Fibroblast of skin of left biceps (primary cell): ENCODE data around the gene NLRP9.
A peak's percentile ranks its signal among the peaks of the same experiment; 100 is the strongest.

Experiments used
- DNase-seq, 2 experiments: peaks; one replicate each; pipeline ENCODE4 v3.0.0-alpha.2; 2013; ENCODE audit warnings: low read depth in 2 of 2

Gene NLRP9

DNA sequence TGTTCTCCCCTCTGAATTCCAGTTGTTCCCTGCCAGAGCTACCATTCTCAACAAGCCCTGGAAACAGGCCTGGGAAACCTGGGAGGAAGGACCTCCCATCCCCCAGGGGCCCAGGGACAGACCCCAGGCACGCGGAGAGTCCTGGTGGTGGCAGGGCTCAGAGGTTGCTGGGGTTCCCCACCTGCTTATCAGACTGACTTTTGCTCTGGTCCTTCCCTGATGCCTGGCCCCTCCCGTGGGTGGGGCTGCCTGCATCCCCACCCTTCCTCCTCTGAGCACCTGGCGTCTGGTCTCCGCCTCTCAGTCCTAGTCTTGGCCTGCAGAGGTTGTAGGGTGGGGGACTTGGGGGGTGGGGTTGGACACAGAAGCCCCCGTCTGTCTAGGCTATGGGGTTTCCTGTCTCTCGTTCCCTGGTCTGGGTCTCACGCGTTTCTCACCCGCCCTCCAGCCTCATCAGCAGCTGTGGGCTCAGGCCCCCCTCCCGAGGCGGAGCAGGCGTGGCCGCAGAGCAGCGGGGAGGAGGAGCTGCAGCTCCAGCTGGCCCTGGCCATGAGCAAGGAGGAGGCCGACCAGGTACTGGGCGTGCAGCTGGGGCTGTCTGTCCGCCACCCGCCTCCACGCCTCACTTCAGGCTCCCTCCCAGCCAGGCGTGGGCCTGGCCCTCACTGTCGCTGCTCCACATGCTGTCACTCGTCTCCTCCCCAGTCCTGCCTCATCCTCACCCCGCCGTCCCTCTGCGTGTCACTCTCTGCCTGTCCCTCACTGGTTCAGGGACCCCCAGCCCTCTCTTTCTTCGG, 49.6 kb downstream of the NLRP9 start:
- DNase-seq, result no peak

DNA sequence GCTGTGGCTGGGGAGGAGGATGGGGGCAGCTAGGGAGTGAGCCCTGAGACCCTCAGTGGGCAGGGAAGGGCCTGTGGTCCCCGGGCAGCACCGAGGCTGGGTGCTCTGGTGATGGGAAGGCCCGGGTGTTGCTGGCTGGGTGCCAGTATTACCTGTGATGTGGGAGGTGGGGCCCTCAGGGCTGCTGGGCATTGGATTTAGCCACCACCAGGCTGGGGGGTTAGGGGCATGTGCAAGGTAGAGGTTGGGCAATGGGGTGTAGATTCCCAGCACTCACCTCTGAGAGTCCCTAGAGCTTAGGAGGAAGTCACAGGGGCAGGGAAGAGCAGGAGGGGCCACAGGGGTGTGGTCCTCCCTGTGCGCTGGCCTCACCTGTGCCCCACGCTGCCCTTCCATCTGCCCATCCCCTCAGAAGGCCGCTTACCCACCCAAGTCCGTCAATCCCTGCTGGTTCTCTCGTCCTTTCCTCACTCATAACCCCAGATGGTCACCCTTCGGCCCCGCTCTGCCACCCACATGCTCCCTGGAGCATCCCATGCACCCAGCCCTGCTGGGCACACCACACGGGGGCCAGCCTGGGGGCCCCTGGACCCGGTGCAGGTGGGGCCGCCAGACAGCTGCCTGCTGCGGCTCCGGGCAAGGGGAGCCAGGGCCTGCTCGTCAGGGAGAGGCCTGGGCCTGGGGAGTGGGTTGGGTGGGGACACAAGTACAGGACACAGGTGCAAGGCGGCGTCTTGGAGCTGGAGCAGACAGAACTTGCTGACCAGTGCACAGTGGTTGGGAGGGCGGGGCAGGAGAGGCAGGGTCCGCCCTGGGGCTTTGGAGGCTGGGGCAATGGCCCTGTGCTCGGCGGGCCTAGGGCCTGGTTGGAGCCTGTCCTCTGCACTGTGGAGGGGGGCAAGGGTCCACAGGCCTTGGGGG, 50.7 kb downstream of the NLRP9 start:
- DNase-seq, result no peak

DNA sequence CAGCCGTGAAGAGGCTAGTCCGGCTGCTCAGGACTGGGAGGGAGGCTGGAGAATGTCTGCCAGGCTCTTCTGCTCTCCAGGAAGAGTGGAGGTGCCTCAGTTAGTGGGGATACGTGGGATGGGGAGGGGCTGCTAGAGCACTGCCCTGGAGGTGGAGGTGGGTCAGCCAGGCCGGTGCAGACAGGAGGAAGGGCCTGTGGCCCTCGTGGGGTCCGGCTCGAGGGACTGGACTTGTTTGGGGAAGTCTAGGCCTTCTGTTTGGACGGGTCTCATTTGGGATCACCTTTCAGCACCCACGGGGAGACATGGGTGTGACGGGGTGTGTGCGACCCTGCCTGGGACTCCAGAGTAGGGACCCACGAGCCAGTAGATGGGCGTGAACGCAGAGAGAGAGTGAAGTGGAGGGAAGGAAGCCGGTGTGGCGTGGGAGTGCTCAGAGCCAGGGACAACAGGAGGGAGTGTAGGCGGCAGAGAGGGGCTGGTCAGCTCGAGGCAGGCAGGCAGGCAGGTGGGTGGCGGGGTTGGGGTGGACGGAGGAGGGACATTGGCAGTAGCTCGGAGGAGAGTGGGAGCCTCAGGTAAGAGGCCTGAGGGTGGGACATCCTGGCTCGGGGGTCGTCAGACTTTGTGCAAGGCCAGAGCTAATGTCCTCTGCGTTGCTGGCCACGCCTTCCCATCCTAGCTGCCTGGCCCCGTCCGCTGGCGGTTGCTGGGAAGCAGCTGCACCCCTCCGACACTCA, 51.7 kb downstream of the NLRP9 start:
- DNase-seq, result no peak

DNA sequence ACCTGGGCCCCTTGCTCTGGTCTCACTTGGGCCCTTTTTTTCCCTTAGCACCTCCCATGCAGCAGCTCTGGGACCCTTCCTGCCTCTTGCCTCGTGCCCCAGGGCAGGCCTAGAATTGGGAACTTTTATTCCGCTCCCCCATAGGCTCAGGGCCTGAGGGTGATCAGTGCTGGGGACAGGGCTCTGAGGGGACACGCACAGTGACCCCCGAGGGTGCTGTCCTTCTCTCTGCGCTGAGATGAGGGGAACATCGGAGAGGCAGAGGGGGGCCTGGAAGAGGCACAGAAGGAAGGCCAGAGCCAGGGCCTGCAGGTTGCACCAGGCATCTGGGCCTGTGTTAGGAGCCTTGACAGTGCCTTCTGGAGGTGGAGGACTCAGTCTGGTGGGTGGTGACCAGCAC, 52.4 kb downstream of the NLRP9 start:
- DNase-seq, result no peak

DNA sequence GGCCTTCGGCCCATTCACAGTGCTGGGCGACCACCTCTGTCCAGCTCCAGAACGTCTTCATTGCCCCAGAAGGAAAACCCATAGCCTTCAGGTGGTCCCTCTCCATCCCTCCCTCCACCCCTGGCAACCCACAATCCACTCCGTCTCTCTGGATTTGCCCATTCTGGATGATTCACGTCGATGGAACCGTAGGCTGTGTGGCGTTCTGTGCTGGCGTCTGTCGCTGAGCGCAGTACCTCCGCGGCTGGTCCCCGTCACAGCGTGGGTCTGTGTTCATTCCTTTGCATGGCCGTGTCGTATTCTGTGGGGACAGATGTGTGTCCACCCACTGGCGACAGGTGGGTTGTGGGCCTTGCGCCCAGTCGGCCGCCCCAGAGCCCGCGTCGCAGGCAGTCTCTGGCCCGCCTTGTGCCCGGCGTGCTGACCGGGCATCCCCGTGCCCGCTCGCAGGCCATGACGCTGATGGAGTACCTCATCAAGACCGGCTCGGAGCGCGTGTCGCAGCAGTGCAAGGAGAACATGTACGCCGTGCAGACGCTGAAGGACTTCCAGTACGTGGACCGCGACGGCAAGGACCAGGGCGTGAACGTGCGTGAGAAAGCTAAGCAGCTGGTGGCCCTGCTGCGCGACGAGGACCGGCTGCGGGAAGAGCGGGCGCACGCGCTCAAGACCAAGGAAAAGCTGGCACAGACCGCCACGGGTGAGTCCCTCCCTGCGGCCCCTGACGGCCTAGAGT, 53.1 kb downstream of the NLRP9 start:
- DNase-seq, result no peak

DNA sequence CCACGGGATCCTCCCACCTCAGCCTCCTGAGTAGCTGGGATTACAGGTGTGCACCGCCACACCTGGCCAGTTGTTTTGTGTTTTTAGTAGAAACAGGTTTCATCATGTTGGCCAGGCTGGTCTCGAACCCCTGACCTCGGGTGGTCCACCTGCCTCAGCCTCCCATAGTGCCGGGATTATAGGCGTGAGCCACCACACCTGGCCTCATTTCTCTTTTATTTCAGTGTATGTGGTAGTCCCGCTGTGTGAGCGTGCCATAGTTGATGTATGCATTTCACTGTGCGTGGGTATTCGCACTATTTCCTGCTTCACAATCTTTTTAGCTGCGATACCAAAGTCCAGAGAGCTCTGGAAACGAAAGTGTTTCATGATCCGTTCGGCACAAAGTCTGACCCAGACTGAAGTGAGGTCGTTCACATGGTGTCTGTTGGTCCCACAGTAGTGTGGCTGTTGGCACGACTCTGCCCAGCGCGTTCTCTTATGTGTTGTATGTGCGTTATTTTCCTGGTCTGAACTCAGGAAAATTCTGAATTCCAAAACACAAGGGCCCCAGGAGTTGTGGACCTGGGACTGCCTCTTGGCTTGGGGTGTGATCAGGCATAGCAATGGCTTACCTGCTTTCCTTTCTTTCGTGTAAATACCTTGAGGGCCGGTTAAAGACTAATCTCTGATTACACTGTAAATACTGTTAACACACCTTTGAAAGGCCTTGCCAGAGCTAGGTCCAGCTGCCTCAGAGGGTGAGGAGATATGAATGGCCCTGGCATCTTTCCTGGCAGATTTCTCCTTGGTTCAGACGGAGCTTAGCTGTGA, 54.5 kb downstream of the NLRP9 start:
- DNase-seq, result no peak

DNA sequence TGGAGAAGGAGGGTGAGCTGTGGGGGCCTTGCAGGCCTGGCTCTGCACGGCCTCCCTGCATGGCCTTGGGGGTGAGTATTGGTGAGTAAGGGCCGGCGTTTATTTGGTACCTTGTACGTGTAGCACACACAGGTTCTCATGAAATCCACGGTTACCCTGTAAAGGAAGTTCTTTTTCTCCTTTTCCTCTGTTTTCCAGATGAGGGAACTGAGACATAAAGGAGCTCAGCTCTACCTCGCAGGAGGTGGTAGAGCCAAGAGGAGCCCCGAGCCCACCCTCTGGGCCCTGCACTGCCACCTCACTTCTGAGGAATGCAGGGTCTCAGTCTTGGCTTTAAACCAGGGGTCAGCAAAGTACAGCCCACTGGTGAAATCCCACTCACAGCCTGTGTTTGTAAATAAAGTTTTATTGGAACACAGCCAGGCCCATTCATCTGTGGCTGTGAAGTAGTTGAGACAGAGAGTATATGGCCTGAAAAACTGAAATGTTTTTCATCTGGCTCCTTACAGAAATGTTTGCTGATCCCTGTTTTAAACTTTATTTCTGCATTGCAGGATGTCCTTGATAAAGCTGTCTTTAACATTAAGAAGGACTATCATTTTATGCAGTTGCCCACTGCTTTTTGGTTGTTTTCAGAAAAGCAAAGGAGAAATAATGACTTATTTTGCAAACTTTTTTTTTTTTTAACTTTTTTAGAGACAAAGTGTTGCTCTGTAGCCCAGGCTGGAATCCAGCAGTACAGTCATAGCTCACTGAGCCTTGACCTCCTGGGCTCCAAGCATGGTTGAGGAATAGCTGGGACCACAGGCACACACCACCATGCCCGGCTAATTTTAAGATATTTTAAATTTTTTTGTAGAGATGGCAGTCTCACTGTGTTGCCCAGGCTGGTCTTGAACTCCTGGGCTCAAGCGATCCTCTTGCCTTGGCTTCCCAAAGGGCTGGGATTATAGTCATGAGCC, 56.8 kb downstream of the NLRP9 start:
- DNase-seq, result no peak

DNA sequence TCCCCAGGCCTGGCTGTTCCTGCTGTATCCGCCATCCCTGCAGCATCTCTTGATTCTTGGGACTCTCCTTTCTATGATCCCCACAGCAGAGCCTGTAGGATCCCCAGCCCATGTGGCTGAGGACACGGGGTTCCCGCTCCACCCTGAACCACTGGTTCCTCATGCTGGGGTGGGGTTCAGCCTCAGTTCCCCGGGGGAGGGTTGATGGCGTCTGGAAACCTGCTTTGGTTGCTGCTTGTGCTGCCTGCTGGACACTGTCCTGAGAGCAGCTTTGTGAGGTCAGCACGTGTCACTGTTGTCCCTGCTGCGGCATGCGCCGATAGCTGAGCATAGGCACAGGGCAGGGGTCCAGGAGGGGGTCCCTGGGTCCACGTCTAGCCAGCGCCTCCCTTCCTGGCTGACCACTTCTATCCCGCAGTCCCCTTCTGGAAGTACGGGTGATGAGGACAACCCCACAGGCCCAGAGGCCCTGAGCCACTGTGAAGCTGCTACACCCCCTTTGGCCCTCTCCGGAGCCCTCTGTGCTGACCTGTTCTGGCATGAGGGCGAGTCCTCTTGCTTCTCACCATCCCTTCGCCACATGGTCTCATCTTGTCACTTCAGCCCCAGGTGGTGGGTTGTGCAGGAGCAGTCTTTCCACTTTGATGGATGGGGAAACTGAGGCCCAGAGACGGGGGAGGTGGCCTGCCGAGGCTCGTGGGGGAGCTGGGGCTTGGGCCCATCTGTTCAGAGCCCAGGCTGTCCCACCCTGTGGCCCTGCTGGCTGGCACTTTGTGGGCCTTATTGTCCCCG, 57.7 kb downstream of the NLRP9 start:
- DNase-seq, result no peak

DNA sequence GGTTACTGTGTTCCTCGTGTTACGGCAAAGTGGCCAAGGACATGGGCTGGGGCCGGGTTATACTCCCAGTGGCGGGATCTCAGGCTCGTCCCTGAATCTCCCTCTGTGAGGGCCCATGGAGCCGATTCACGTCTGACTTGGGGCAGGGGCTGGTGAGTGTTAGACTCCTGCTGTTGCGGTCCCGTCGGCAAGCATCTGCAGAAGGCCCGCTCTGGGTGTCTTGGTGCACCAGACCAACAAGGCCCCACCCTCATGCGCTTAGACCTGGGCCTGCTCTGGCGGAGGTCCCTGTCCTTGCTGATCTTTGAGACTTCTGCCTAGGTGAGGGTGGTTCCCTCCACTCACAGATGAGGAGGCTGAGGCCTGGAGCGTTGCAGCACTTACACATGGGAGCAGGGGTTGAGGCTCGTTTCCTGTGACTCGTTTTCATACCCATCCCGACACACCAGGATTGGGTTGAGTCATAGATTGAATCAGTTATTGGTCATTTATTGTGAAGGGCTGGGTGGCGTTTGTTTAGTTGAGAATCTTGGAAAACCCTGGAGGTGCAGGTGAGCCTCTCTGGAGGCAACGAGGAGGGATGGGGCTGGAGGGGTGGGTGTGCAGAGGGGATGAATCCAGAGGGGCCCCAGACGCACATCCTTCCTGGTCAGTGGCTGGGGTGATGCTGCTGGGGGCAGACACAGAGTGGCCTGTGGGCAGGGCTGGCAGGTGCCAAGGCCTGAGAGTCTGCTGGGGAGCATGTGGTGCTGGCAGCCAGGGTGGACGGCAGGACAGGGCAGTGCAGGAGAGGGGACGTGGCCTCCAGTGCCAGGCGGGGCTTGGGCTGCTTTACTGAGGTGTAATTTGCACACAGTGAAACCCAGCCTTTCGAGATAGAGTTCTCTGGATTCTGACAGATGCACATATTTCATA, 58.6 kb downstream of the NLRP9 start:
- DNase-seq, result no peak

DNA sequence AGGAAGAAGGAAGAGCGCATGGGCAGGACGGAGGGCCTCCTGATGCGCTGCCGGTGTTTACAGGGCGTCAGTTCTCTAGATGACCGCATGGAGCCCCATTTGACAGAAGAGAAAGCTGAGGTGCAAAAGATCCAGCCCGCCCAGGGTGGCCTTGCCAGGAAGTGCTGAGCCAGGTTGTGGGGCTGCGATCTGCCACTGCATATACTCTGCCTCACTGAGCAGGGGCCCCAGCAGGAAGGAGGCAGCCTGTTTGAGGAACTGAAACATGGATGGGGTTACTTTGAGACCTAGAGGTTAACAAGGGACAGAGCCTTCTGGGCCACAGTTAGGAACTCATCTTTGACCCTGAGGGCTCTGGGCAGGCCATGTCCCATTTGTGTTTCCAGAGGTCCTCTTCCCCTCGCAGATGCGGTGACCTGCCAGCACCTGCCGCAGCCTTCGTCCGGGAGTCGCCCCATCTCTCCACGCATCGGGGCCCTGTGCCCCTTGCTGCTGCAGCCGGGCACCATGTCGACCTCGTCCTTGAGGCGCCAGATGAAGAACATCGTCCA, 60.0 kb downstream of the NLRP9 start:
- DNase-seq, result no peak

DNA sequence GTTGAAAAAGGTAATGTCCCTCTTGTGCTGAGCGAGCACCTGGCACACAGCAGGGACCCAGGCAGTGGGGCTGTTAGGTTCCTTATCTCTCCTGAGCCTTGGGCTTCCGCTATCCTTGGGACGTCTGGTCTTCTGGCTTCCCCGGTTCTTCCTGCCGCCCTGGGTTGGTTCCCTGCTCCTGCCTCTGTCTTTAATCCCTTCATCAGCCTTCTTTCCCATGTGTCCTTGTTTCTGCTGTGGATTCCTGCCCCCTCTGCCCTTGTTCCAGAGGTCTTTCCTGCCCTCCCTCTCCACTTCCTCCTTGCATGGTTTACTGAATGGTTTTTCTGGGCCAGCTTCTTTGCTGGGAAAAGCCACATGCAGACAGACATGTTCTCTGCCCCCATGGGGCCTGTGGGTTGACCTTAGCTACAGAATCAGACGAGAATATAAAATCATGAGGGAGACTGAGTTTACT, 60.6 kb downstream of the NLRP9 start:
- DNase-seq, result no peak

DNA sequence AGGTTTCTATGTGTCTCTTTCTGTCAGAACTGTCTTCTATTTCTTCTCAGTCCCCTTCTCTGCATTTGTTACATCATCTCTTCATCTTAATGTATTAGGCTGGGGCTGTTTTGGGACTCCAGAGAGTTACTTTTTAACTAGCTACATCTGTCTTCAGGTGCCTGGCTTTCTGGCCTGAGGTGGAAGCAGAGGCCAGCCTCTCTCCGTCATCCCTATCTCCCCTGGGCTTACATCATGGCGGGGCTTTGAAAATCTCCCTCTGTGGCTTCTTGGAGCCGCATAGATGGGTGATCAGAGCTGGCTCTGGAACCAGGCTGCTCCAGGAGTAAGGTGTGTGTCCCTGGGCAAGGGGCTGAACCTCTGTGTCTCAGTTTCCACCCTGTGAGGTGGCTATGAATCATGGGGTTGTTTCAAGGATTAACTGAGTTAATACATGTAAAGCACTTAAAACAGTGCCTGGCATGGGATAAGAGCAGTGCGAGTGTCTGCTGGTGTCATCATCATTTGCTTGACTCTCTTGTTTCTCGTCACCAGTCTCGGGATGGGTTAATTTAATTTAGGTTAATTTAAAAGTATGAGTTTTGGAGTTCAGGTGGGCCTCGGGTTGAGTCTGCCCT, 61.2 kb downstream of the NLRP9 start:
- no peak for DNase-seq

DNA sequence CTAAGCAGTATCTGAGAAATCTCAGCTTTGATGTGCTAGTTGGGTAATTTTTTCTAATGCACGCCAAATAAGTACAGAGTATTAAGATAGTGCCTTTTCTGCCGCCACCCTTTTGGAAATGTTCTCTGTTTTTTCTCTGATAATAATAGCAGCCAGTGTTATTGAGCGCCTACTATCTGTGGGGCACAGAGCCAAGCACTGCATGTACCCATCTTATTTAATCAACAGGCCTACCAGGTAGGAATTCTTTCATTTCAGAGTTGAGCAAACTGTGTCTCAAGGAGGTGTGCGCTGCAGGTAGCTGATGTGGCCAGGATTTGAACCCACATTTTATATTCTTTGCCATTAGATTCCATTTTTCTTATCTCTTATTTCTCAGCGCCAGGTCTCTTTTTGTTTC, 61.8 kb downstream of the NLRP9 start:
- DNase-seq, result no peak

DNA sequence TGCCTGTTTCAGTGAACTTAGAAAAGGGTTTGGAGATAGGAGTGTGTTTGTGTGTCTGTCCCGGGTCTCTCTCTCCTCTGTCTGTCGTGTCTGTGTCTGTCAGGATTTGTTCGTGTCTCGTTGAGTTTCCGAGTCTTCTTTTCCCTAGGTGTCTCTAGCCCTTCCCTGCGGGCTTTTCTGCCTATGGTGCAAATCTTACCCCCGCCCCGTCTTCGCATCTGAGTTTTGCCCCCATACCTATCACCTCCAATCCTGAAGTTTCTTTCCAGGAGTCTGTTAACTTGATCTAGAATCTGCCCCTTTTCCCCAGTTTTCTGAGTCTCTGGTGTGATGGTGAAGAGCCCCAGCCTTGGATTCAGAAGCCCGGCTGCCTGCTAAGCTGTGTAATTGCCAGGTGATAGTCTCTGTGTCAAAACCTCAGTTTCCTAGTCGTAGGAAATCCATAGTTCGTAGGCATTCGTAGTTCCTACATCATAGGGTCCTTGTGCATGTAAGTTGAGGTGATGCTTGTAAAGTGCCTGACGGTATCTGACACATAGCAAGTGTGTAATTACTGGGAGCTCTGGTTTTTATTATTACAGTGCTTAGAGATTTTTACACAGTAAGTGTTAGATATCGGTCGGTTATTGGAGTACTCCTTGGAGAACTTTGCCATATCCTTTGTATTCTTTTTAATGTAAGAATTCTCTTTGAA, 62.4 kb downstream of the NLRP9 start:
- no peak for DNase-seq

DNA sequence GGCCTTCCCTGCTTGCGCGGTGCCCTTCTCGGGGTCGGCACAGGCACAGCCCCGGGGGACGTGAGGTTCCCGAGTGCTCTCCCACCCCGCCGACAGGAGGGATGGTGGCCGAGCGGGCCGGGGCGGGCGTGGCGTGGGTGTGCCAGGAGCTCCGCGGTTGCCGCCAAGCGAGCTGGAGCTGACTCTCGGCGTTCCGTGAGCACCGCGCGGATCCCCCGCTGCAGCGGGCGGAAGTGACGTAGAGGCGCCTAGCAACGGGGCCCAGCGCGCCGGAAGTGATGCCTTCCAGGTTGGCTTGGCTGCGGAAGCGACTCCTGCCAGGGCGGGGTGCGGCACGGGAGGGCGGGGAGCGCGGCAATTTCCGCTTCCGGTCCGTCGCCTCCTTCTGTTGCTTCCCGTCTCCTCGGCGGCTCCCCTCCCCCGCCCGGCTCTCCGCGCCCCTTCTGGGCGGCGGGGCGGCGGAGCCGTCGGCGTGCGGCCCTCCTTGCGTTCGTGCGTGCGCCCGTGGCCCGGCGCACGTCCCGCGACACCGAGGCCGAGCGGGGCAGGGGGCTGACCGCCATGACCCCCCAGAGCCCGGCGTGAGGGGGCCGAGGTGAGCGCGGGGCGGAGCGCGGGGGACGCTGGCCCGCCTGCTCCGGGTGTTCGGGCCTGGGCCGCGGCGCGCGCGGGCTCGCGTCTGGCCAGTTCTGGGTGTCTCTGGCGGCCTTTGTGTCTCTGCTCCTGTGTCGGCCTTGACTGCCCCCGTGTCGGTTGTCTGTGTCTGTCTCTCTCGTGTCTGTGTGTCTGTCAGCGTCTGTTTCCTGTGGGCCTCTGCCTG, 63.2 kb downstream of the NLRP9 start, which contains the start of gene EPN1:
TSS of gene EPN1 (plus strand) at position 386 of the 820 bp plus-strand sequence. CDS start 3,402 bp downstream, outside the sequence.
- DNase-seq, result peak; percentile 85 to 88
